Measurements from ENCODE around the gene CBLB. TPM values are rescaled to one million over a fixed set of nuclear protein-coding genes. Genes with fewer than 3 reads are reported as not detected.

CBLB gene
- total and polyA plus RNA-seq, 9 of the 15 experiments (the other 6 are each of a cell fraction or from before 2014, with no cell fraction given): 1.8 to 8.1 (median 5.3) TPM

DNA sequence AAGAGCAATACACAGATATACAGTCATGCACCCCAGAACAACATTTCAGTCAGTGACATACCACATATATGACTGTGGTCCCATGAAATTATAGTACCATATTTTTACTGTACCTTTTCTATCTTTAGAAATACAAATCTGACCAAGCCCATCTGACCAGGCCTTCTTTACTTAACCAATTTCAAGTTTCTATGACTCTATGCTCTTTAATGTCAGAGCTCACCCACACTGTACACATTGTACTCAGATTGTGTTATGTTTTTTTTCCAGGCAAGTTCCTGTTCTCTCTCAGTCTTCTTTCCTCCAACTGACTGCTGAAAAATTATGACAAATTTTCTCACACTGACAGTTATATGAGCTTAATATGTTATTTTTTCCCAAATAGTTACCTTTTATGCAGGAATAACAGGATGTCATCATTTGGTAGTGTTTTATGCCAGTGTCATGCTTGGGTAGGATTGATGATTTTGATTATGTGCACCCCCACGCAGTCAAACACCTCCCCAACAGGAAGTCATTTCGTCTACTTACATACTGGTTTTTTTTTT lies 8.0 kb upstream of the CBLB start:
- H3K27me3 ChIP-seq (ENCODE audit: control insufficient read depth in 2 of 2, insufficient read depth in 2 of 2, low read length in 2 of 2): no peaks in the 10 kb centered on the region
- 0% methylated on average over 2 of the region's 2 CpGs for WGBS (ENCODE audit: insufficient coverage, low coverage, missing lambda C conversion rate)
- H3K36me3 ChIP-seq (ENCODE audit: control insufficient read depth, insufficient read depth, low read length): no peaks in the 10 kb centered on the region
- H4K20me1 ChIP-seq (replicated peaks; ENCODE audit: control insufficient read depth, insufficient read depth, low read length): no peaks in the 10 kb centered on the region
- H3K79me2 ChIP-seq (ENCODE audit: control insufficient read depth, insufficient read depth, low read length): no peaks in the 10 kb centered on the region
- no peak overlapping the region for H3K9ac ChIP-seq (ENCODE audit: insufficient read depth in 1 of 2, low read depth in 2 of 2, low read length in 2 of 2)
- ChIA-PET POLR2A (no interaction called here), CTCF (ENCODE audit: low intra/inter-chr PET ratio) (no interaction called here)
- BruUV-seq (replicated peaks): no TSS peak
- no peak overlapping the region for H3K4me2 ChIP-seq (ENCODE audit: insufficient read depth, low read length)
- no peak overlapping the region for H3K4me3 ChIP-seq
- H3K27ac ChIP-seq (ENCODE audit: extremely low read depth, low read depth, low read length): no peak overlapping the region
- no peaks in the 10 kb centered on the region for H3K9me1 ChIP-seq (ENCODE audit: control insufficient read depth, insufficient read depth, low read length)
- H3K9me3 ChIP-seq (replicated peaks; ENCODE audit: control insufficient read depth, insufficient read depth, low read depth, low read length): no peaks in the 10 kb centered on the region
- peak overlapping the region; percentile 68 for H2AFZ ChIP-seq (ENCODE audit: low read depth, low read length)
- FAIRE-seq: no peak
- no peak for TF ChIP-seq POLR2G (IDR thresholded peaks at IDR 0.05; ENCODE audit: low read depth, low read length)
- TF ChIP-seq HMGXB4 (CRISPR knock-in tag; IDR thresholded peaks at IDR 0.05): no peak
- TF ChIP-seq ETV1 (tag; conservative IDR thresholded peaks at IDR 0.05; ENCODE audit: low read depth): 0 out of 2 replicates have a peak, but pooled peaks have one; percentile 25
- H3K4me1 ChIP-seq (replicated peaks in 1 of 2; ENCODE audit: control insufficient read depth in 2 of 2, insufficient read depth in 2 of 2, low read length in 2 of 2): no peaks in the 10 kb centered on the region; a peak in 1 of 5 replicates
- no peak for DNase-seq (ENCODE audit: extremely low read depth in 1 of 4, low spot score in 3 of 4)
- ATAC-seq: no peak
- in situ Hi-C loops (cut with MboI) (no loop called here), intact Hi-C loops (cut with micrococcal nuclease) (no loop called here)

All from K562 (cell line).